Measurements from ENCODE around the gene THTPA. TPM values are rescaled to one million over a fixed set of nuclear protein-coding genes. Genes with fewer than 3 reads are reported as not detected.

THTPA gene
- total and polyA plus RNA-seq, 9 of the 15 experiments (the other 6 are each of a cell fraction or from before 2014, with no cell fraction given), result 2.4 to 8.7 (median 5.2) TPM

- TF ChIP-seq, protein P1, sequence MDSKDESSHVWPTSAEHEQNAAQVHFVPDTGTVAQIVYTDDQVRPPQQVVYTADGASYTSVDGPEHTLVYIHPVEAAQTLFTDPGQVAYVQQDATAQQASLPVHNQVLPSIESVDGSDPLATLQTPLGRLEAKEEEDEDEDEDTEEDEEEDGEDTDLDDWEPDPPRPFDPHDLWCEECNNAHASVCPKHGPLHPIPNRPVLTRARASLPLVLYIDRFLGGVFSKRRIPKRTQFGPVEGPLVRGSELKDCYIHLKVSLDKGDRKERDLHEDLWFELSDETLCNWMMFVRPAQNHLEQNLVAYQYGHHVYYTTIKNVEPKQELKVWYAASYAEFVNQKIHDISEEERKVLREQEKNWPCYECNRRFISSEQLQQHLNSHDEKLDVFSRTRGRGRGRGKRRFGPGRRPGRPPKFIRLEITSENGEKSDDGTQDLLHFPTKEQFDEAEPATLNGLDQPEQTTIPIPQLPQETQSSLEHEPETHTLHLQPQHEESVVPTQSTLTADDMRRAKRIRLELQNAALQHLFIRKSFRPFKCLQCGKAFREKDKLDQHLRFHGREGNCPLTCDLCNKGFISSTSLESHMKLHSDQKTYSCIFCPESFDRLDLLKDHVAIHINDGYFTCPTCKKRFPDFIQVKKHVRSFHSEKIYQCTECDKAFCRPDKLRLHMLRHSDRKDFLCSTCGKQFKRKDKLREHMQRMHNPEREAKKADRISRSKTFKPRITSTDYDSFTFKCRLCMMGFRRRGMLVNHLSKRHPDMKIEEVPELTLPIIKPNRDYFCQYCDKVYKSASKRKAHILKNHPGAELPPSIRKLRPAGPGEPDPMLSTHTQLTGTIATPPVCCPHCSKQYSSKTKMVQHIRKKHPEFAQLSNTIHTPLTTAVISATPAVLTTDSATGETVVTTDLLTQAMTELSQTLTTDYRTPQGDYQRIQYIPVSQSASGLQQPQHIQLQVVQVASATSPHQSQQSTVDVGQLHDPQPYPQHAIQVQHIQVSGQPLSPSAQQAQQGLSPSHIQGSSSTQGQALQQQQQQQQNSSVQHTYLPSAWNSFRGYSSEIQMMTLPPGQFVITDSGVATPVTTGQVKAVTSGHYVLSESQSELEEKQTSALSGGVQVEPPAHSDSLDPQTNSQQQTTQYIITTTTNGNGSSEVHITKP (IDR thresholded peaks at IDR 0.05; ENCODE audit: partially characterized antibody), result no peak
- TF ChIP-seq, protein P2, sequence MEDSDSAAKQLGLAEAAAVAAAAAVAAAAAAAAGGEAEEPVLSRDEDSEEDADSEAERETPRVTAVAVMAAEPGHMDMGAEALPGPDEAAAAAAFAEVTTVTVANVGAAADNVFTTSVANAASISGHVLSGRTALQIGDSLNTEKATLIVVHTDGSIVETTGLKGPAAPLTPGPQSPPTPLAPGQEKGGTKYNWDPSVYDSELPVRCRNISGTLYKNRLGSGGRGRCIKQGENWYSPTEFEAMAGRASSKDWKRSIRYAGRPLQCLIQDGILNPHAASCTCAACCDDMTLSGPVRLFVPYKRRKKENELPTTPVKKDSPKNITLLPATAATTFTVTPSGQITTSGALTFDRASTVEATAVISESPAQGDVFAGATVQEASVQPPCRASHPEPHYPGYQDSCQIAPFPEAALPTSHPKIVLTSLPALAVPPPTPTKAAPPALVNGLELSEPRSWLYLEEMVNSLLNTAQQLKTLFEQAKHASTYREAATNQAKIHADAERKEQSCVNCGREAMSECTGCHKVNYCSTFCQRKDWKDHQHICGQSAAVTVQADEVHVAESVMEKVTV (CRISPR knock-in tag; IDR thresholded peaks at IDR 0.05), result no peak
- TF ChIP-seq, protein P3, sequence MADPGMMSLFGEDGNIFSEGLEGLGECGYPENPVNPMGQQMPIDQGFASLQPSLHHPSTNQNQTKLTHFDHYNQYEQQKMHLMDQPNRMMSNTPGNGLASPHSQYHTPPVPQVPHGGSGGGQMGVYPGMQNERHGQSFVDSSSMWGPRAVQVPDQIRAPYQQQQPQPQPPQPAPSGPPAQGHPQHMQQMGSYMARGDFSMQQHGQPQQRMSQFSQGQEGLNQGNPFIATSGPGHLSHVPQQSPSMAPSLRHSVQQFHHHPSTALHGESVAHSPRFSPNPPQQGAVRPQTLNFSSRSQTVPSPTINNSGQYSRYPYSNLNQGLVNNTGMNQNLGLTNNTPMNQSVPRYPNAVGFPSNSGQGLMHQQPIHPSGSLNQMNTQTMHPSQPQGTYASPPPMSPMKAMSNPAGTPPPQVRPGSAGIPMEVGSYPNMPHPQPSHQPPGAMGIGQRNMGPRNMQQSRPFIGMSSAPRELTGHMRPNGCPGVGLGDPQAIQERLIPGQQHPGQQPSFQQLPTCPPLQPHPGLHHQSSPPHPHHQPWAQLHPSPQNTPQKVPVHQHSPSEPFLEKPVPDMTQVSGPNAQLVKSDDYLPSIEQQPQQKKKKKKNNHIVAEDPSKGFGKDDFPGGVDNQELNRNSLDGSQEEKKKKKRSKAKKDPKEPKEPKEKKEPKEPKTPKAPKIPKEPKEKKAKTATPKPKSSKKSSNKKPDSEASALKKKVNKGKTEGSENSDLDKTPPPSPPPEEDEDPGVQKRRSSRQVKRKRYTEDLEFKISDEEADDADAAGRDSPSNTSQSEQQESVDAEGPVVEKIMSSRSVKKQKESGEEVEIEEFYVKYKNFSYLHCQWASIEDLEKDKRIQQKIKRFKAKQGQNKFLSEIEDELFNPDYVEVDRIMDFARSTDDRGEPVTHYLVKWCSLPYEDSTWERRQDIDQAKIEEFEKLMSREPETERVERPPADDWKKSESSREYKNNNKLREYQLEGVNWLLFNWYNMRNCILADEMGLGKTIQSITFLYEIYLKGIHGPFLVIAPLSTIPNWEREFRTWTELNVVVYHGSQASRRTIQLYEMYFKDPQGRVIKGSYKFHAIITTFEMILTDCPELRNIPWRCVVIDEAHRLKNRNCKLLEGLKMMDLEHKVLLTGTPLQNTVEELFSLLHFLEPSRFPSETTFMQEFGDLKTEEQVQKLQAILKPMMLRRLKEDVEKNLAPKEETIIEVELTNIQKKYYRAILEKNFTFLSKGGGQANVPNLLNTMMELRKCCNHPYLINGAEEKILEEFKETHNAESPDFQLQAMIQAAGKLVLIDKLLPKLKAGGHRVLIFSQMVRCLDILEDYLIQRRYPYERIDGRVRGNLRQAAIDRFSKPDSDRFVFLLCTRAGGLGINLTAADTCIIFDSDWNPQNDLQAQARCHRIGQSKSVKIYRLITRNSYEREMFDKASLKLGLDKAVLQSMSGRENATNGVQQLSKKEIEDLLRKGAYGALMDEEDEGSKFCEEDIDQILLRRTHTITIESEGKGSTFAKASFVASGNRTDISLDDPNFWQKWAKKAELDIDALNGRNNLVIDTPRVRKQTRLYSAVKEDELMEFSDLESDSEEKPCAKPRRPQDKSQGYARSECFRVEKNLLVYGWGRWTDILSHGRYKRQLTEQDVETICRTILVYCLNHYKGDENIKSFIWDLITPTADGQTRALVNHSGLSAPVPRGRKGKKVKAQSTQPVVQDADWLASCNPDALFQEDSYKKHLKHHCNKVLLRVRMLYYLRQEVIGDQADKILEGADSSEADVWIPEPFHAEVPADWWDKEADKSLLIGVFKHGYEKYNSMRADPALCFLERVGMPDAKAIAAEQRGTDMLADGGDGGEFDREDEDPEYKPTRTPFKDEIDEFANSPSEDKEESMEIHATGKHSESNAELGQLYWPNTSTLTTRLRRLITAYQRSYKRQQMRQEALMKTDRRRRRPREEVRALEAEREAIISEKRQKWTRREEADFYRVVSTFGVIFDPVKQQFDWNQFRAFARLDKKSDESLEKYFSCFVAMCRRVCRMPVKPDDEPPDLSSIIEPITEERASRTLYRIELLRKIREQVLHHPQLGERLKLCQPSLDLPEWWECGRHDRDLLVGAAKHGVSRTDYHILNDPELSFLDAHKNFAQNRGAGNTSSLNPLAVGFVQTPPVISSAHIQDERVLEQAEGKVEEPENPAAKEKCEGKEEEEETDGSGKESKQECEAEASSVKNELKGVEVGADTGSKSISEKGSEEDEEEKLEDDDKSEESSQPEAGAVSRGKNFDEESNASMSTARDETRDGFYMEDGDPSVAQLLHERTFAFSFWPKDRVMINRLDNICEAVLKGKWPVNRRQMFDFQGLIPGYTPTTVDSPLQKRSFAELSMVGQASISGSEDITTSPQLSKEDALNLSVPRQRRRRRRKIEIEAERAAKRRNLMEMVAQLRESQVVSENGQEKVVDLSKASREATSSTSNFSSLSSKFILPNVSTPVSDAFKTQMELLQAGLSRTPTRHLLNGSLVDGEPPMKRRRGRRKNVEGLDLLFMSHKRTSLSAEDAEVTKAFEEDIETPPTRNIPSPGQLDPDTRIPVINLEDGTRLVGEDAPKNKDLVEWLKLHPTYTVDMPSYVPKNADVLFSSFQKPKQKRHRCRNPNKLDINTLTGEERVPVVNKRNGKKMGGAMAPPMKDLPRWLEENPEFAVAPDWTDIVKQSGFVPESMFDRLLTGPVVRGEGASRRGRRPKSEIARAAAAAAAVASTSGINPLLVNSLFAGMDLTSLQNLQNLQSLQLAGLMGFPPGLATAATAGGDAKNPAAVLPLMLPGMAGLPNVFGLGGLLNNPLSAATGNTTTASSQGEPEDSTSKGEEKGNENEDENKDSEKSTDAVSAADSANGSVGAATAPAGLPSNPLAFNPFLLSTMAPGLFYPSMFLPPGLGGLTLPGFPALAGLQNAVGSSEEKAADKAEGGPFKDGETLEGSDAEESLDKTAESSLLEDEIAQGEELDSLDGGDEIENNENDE (IDR thresholded peaks at IDR 0.05; ENCODE audit: low read depth, low read length), result no peak
- TF ChIP-seq ZFP1 (CRISPR knock-in tag; IDR thresholded peaks at IDR 0.05), result no peak
Measured at GRCh38 chr14:23547924-23548323, 8.1 kb upstream of the THTPA start (continued).
